Stimulated activated CD4-positive, alpha-beta T cell treated with anti-CD3 and anti-CD28 coated beads, TNF-alpha, amount 100 ng/mL, for 48 hours (primary cell): ENCODE data around the gene DNAJB5.
"Not testable (repeated sequence)": the region's sequence is repeated elsewhere in the genome, so short reads cannot be mapped to it uniquely, and the experiment has no call there.

Source experiments
- DNase-seq, 3 donors: peaks; one replicate each; pipeline ENCODE4 v3.0.0-alpha.2; 2020; ENCODE audit warnings: low read depth in 3 of 3

Gene DNAJB5

DNA sequence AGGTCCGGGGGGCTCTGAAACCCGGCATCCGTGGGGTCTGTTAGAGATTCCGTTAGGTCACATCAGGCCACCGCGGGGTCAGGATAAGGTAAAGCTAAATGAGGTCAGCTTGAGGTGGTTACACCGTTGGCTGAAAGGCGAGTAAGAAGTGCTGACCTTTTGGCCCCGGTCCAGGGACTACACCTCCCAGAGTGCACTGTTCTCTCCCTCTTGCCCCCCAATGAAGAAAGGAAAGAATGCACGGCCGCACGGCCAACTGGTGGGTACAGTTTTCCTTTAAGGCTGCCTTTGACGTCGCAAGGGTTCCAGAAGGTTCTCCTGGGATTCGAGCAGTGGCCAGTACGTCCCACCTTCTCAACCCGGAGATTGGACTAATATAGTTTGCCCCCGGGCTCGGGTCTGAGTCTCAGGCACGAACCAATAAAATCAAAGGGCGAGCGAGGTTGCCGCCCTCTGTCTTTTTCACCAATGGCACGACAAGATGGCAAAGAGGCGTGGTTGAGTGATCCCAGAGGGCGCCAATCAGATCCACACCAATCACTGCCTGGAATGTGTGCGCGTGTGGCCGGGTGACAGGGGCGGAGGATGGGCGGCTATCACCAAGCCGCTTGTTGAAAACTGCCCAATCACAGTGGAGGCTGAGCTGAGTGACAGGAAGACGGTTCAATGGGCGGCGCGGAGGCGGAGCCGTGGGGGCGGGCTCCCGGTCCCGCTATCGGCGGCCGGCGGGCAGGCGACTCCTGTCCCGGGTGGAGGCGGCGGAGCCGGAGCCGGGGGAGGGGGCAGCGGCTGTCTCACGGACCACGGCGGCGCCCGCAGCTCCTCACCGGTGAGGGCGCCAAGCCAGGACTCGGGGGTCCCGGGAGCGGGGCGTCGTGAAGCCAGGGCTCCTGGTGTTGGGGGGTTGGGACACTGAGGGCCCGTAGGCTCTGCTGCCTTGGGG, at the start of gene DNAJB5:
Gene DNAJB5 (plus strand): TSS at position 743 of the 943 bp plus-strand sequence. CDS start 886 bp downstream, outside the sequence.
- DNase-seq: peak; percentile 91 to 97 (median 92)

DNA sequence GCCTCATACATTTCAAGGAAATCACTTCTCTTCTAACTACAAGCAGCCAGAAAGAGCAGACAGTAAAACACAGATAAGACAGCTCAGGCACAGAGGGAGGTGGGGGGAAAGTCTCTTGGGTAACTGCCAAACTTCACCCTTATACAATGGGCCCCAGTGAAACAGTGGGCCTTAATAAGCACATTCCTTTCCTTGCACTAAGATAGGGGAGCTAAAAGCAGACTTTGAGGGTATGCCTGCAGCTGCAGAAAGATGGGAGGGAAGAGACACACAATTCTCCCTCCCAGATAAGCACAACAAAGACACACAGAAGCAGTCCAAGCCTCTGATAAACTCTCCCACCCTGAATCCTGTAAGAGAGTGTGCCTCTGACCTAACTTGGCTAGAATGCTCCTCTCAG, 49.6 kb upstream of the DNAJB5 start:
- DNase-seq: not testable (repeated sequence)

DNA sequence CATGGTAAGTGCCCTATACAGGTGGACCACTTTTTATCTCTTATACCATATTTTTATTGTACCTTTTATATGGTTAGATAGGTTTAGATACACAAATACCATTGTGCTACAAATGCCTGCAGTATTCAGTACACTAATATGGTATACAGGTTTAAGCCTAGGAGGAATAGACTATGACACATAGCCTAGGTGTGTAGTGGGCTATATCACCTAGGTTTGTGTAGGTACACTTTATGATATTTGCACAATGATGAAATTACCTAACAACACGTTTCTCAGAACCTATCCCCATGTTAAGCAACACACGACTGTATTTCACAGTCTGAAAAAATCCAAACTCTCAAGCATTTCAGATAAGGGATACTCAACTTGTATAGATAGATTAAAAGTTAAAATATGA, 41.1 kb upstream of the DNAJB5 start:
- DNase-seq: no peak

DNA sequence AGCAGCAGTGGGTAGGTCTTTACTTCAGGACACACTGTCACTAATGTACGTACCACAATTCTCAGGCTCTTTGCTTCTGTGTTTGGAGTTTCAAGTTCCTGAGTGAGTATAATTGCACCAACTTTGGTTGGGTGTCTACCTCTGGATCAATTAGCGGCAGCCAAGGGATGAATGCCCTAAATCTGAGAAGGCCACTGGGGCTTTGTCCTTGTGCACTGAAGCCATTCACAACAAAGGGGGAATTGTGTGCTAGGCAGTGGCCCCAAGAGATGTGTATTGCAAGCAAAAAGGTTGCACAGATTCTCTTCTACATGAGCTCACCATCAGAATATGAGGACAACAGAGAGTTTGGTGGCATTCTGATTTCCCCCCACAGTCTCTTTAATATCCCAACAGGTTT, 35.3 kb upstream of the DNAJB5 start:
- no peak for DNase-seq

DNA sequence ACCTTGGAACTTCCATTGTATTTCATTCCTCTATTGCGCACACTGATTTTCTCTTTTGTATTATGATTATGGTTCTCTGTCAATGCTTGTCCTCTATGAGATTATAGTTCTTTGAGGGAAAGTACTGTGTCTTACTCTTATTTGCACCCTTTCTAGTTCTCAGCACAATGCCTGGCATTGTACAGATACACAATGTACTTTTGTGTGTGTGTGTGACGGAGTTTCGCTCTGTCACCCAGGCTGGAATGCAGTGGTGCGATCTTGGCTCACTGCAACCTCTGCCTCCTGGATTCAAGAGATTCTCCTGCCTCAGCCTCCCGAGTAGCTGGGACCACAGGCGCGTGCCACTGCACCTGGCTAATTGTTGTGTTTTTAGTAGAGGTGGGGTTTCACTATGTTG, 33.5 kb upstream of the DNAJB5 start:
- DNase-seq: not testable (repeated sequence)

DNA sequence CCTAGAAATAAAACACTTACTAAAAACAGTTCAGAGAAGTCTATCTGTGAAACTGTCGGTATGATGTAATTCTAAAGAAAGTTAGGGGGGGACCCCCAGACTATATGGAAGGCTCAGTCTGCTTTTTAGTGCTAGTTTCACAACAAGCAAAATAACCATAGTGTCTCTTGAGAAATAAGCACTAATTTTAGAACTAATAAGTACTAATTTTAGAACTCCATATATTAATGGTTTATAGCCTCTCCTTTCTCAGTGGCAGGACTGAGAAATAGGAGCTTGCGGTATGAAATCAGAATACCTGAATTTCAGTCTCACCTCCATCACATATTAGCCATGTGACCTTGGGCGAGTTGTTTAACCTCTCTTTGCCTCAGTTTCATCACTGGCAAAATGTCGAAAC, 32.9 kb upstream of the DNAJB5 start:
- no peak for DNase-seq

DNA sequence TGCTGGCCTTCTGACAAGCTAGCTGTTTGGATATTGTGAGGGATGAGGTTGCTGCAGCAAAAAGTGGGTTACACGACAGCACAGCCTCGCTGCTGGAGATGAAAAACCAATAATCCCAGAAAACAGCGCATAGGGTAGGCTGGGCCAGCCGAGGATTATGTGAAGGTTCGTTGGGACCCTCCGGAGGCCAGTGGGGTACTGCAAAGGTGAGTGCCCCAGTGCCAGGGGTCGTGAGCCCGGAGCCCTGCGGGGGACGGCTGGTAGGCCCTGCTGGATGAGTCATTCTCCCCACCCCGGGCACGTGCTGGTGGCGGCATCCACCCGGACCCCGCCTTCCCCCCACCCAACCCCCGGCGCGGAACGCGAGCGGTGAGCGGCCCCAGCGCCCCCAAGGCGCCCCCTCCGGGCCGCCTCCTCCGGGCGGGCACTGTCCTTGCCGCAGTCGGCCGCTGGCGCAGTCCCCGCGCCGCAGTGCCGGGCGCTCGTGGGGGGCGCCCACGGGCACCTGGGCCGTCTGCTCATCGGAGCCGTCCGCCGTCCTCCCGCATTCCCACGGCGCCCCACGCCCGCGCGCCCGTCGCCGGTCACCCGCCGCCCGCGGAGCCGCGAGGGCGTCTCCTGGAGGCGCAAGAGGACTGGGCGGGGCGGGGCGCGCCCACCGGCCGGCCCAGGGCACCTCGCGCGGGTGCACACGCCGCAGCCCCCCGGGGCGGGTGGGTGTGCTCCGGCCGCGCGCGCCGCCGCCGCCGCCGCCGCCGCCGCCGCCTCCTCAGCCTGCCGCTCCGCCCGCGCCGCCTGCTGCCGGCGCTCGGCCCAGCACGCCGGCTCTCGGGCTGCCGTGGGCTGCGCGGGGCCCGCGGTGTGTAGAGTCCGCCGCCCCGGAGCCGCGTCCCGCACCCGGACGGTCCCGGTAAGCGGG, 31.8 kb upstream of the DNAJB5 start, which contains the start of gene PHF24:
Gene PHF24 (plus strand): TSS at position 794 of the 919 bp plus-strand sequence. CDS start 13,014 bp downstream, outside the sequence.
- DNase-seq: no peak

DNA sequence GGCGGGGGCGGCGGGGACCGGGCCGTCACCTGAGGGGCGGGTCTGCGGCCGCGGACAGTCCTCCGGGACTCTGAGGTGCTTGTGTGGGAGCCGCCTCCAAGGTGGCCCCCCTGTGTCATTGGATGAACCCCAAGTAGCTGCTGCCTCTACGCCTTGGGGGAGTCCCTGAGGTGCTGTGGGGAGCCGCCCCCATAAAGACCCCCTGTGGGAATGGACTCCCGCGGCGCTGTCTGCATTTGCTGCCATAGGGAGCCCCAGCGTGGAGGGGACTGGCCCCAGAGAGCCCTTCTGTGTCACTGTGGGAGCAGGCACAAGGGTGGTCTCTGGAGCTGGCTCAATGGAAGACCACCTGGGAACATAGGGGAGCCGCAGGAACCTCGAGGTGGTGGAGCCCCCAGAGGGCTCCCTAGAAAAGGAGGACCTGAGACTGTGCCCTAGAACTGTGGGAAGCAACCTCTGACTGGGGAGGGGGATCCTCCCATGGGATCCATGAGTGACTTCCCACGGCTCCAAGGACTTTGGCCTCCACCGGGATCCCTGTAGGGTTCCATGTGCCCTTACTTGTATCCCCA, 31.0 kb upstream of the DNAJB5 start:
- DNase-seq: no peak

DNA sequence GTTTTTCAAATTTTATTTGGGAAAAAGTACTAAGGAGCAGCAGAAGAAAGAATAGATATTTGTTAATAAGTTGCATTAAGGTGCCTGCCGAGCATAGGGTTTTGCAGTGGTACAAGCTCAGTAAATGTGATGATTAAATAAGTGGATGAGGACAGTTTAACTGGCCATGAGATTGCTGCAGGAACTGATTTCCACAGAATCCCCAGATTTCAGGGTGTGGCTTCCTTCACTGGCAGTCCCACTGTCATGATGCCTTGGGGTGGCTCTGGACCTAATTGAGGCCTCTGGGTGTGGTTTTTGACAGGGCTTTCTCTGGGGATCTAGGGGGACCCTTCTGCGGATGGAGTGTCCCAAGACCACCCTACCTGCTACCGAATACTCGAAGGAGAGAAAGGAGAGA, 30.1 kb upstream of the DNAJB5 start:
- DNase-seq: no peak

DNA sequence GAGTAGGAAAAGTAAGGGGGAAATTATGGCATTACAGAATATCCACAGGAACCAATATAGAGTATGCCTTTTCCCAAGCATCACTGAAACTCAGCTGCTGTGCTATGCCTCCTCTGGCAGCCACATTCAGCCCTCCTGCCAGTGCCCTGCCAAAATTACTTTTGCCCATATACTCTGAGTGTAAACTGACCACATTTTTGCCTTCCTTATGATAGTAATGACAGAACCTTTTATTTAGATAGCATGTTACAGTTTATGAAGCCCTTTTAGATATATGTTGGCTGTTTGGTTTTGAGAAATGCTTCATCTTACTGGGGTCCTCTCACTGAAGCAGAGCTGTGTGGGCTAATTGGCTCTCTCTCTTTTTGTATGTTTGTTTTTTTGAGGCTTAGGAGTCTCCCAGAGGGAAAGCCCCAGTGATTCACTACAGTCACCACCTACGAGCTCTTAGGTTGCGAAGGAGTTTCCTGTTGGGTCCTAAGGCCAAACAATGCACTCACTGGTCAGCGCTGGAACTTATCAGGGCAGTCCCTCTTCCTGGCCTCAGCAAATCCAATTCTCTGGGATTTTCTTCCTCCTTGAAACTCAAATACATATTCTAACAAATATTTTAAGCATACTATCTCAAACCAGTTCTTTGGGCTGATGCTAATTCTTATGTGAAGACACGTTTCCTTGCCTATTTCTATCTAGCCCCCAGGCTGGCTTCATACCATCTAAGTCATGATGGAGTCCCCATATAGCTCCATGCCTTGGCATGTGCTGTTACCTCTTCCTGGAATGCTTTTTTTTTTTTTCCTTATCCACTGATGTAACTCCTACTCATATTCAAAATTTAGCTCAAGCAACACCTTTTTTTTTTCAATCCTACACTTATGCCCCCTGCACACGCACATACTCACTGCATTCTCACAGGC, 27.7 kb upstream of the DNAJB5 start:
- peak in 1 of 3 donors; percentile 21 for DNase-seq

DNA sequence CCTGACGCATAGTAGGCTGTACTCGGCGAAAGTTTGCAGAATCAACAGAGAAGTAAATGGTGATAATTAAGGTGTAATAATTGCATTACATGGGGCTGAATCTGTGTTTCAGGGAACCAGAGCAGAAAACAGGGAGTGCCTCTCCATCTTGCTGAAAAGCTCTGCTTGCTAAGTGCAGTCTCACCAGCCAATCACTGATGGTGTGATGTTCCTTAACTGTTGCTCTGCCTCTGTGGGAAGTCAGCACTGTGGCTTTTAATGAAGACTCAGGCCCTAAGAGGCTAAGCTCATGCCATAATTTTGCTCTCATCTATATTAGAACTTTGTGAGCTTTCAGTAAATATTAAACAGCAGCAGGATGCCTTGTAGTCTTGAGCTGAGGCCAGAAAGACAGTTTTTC, 27.0 kb upstream of the DNAJB5 start:
- no peak for DNase-seq

DNA sequence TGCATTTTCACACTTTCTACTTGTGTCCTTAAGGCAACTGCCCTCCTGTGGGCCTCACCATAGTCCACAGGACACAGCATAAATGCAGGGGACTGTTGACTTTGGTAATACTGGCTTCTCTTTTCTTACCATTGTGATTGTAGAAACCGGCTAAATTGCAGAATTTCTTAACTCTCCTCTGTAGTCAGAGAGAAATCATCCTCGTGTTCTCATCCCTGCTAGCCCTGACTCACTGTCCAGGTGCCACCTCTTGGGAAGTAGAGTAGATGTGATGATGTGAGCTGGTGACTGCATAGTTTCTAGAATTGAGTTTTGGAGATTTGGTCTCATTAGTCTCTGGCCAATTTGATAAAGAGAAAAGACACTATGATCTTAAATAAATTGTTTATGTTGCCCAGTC, 26.0 kb upstream of the DNAJB5 start:
- DNase-seq: no peak

DNA sequence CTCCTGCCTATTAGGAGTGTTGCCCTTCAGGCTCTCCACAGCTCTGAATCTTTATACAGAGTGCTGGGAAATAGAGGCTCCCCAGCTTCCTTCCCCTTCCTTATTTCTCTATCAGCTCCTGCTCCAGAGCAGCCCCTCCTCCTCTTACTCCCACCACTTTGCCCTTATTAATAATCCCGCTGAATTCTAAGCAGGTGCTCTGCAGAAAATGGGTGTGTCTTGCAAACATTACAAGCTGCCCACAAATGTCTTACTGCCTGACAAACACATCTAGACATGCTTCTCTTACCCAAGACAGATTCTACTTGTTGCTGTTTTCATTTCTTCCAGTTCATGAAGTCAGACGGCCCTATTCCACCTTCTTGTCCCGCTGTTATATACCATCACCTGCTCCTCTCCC, 25.1 kb upstream of the DNAJB5 start:
- DNase-seq: no peak

DNA sequence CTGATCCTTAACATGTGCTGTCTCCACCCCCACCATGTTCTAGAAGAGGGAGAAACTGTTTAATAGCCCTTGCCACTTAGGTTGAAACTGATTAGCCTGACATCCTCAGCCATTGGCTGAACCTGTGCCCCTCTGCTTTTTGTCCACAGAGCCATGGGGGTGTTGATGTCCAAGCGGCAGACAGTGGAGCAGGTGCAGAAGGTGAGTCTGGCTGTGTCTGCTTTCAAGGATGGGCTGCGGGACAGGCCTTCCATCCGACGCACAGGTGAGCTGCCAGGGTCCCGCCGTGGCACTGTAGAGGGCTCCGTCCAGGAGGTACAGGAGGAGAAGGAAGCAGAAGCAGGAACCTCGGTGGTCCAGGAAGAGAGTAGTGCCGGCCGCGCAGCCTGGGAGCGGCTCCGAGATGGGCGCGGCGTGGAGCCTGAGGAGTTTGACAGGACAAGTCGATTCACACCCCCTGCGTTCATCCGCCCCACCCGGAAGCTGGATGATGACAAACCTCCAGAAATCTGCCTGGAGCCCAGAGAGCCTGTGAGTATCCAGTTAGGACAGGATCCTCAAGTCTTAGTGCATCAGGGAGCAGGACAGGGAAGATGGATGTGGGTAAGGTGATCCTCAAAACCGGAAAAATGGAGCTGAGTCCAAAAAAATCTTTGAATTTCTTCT, 18.3 kb upstream of the DNAJB5 start:
- DNase-seq: no peak

DNA sequence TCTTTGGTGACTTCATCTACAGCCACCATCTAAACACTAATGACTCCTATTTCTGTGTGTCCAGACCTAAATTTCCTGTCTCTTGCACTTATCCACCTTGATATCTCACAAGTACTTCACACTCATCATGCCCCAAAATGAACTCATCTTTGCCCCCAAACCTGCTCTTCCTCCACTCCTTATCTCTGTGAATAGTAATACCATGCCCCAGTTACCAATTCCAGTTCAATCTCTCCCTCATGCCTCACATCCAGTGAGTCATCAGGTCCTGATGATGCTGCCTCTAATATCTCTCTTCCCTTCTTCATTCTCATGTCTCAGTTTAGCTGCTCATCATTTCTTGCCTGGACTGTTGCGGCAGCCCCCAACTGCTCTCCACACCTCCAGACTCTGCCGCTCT, 14.9 kb upstream of the DNAJB5 start:
- DNase-seq: no peak

DNA sequence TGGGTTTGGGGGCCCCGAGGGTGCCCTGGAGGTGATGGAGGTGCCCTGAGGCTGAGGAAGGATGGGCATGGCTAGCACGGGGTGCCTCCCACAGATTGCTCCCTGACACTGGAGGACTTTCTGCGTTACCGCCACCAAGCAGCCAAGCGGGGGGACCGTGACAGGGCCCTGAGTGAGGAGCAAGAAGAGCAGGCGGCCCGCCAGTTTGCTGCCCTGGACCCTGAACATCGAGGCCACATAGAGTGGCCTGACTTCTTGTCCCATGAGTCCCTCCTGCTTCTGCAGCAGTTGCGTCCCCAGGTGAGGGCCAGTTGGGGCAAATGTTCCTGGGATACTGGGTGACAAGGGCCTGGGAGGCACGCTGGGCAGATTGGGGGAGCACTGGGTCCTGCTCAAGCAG, 13.1 kb upstream of the DNAJB5 start:
- DNase-seq: no peak

DNA sequence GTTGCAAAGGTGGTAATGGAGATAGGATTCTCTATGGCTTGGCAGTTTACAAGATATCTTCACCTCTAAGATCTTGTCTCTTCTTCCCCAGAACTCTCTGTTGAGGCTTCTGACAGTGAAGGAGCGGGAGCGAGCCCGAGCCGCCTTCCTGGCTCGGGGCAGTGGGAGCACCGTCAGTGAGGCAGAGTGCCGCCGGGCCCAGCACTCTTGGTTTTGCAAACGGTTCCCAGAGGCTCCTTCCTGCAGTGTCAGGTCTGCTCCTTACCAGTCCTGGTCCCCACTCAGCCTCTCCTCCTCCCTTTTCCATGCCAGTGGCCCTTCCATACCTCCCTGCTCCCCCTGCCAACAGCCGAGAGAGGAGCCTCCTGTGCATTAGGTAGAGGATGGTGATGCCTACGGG, 12.6 kb upstream of the DNAJB5 start:
- no peak for DNase-seq

DNA sequence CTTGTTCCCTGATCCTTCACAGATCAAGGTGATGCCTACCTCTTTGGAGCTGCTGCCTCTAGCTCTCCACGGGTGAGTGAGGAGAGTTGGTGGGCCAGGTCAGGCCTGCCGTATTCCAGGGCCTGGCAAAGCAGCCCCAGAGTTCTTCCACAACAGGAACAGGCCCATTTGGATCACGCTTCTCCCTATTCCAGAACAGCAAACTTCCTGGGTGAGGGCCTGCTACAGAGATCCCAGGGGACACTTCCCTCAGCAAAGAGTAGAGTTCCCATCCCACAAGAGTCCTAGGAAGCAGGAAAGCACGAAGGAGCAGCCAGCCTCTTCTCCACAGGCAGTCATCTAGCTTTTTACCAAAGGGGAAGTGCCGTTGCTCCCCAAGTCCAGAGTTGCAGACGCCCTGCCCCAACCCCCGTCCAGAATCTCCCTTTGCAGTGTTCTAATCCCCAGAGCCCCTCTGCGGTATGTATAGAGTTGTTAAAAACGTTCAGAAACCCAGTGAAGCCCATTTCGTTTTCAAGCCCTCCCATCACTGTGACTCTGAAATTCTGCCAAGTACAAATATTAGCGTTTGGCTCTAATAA, 9.3 kb upstream of the DNAJB5 start:
- no peak for DNase-seq

DNA sequence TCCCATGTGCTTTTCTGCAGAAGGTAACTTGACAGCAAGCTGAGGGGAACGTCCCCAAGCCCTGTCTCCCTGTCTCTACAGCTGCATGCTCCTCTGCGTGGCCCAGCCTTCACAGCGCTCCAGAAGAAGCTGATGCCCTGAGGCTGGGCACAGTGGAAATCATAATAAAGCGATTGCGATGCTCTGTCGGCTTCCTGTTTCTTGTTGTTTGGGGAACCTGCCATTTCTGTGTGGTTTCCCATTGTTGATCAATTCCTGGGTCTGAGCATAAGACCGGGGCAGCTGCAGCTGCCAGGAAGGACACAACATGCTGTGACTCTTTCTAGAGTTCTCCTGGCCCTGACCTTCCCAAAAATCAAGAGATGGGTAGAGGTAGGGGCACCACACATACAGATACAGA, 7.2 kb upstream of the DNAJB5 start:
- no peak for DNase-seq

DNA sequence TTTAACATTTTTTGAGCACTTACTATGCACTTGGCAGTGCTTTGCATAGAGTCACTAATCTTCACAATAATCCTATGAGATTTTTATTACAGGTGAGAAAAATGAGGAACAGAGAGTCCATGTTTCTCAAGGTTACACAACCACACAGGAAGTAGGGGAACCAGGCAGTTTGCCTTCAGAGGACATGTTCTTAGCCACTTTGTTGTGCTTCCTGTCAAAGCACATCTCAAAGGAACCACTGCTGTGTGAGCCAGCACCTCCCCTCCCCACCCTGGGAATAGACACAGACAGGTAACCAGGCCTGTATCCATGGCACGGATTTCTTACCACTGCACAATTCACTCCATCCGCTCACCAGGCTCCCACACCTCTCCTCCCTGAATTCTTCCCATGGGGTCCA, 6.3 kb upstream of the DNAJB5 start:
- DNase-seq: no peak
